C4-2B (cell line): ENCODE measurements around the gene TDP1.

Experiments used
- ZFX ChIP-seq: fragments of 450-650 bp; IDR thresholded peaks from 2 replicates; pipeline ENCODE4 v1.6.1; 2017
- TF ChIP-seq, protein P1 (sequence below): fragments of 450-650 bp; conservative IDR thresholded peaks from 2 replicates; pipeline ENCODE4 v1.5.1; 2017; ENCODE audit warnings: mild to moderate bottlenecking

DNA sequence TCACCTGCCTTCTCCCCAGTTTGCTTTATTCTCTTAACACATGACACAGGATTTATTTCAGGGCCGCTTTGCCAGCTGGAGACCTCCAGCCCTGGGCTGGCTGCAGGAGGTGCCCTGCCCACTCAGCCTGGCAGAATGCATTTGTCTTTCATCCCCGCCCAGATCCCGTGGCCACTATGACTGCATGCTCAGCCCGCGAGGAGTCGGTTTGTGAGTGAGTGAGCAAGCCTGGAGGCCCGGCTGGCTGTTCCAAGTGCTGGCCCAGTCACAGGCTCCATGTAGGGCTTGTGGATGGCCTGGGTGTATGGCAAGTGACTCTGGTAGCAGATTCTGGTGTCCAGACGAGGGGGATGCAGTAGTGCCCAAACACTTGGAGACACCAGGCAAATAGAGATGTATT, 2.1 kb downstream of the TDP1 start:
- TF ChIP-seq, protein P1, sequence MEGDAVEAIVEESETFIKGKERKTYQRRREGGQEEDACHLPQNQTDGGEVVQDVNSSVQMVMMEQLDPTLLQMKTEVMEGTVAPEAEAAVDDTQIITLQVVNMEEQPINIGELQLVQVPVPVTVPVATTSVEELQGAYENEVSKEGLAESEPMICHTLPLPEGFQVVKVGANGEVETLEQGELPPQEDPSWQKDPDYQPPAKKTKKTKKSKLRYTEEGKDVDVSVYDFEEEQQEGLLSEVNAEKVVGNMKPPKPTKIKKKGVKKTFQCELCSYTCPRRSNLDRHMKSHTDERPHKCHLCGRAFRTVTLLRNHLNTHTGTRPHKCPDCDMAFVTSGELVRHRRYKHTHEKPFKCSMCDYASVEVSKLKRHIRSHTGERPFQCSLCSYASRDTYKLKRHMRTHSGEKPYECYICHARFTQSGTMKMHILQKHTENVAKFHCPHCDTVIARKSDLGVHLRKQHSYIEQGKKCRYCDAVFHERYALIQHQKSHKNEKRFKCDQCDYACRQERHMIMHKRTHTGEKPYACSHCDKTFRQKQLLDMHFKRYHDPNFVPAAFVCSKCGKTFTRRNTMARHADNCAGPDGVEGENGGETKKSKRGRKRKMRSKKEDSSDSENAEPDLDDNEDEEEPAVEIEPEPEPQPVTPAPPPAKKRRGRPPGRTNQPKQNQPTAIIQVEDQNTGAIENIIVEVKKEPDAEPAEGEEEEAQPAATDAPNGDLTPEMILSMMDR, result no peak
- TF ChIP-seq ZFX, result no peak
